IMR-90 (cell line): ENCODE measurements around the gene CDK5RAP2. TPM values are rescaled to one million over a fixed set of nuclear protein-coding genes. Genes with fewer than 3 reads are reported as not detected.

Experiments used
- ATAC-seq: fragments of 200-7000 bp; cut with Tn5 transposase; 2 replicates; pipeline ENCODE4 v1.9.1; 2020; ENCODE audit warnings: low read depth, mild to moderate bottlenecking, moderate library complexity
- BruUV-seq: library from RNA; stranded (reverse); fragments of 400-500 nt; replicated peaks from 2 replicates; lab custom pipeline; 2021; lab: Mats Ljungman, UMichigan
- CTCF ChIA-PET: fragments of 300-600 bp; formaldehyde crosslinking; extraction: SDS; loops from one replicate; lab custom pipeline; 2021; ENCODE audit warnings: antibody characterized with exemption; lab: Yijun Ruan, JAX
- POLR2A ChIA-PET: fragments of 300-600 bp; sonication (Branson Sonifier 250); formaldehyde crosslinking; loops from one replicate; lab custom pipeline; 2022; ENCODE audit warnings: antibody characterized with exemption; ENCODE audit not compliant: unreplicated experiment; lab: Charles Lee
- DNase-seq: peaks from one replicate; pipeline ENCODE4 v3.0.0; 2013
- H2AFZ ChIP-seq: replicated peaks from 2 replicates; pipeline ENCODE3; 2013; ENCODE audit warnings: low read length, mild to moderate bottlenecking; ENCODE audit not compliant: poor library complexity
- H2AK5ac ChIP-seq: 2 replicates; pipeline ENCODE4 v1.6.1; 2013; ENCODE audit warnings: low read depth, low read length, inconsistent platforms
- H2AK9ac ChIP-seq: replicated peaks from 2 replicates; pipeline ENCODE3; 2013; ENCODE audit warnings: mild to moderate bottlenecking, low read depth, low read length, moderate library complexity; ENCODE audit not compliant: poor library complexity
- H2BK120ac ChIP-seq: 2 replicates; pipeline ENCODE4 v1.6.1; 2013; ENCODE audit warnings: low read depth, low read length, inconsistent platforms
- H2BK15ac ChIP-seq: 3 replicates; pipeline ENCODE4 v1.6.1; 2013; ENCODE audit warnings: low read depth, low read length, inconsistent platforms
- H2BK20ac ChIP-seq: 2 replicates; pipeline ENCODE4 v1.6.1; 2013; ENCODE audit warnings: low read depth, mild to moderate bottlenecking, inconsistent platforms, low read length, moderate library complexity
- H2BK5ac ChIP-seq: 2 replicates; pipeline ENCODE4 v1.6.1; 2013; ENCODE audit warnings: mild to moderate bottlenecking, low read depth, low read length, inconsistent platforms; ENCODE audit not compliant: poor library complexity, severe bottlenecking
- H3K14ac ChIP-seq: replicated peaks from 2 replicates; pipeline ENCODE4 v1.6.1; 2013; ENCODE audit warnings: low read depth, low read length, inconsistent platforms
- H3K18ac ChIP-seq: 2 replicates; pipeline ENCODE4 v1.6.1; 2013; ENCODE audit warnings: low read depth, low read length, control low read depth
- H3K23ac ChIP-seq: 2 replicates; pipeline ENCODE4 v1.6.1; 2013; ENCODE audit warnings: low read depth, low read length, inconsistent platforms
- H3K27ac ChIP-seq: 2 replicates; pipeline ENCODE4 v1.5.1; 2013; ENCODE audit warnings: mild to moderate bottlenecking, control low read depth, low read length; ENCODE audit not compliant: insufficient read depth
- H3K27me3 ChIP-seq: 2 replicates; pipeline ENCODE4 v1.6.1; 2013; ENCODE audit warnings: low read length; ENCODE audit not compliant: control insufficient read depth, insufficient read depth
- H3K36me3 ChIP-seq: 2 replicates; pipeline ENCODE4 v1.6.1; 2013; ENCODE audit warnings: low read length, mixed read lengths; ENCODE audit not compliant: control insufficient read depth, insufficient read depth
- H3K4ac ChIP-seq: 2 replicates; pipeline ENCODE4 v1.6.1; 2013; ENCODE audit warnings: low read depth, low read length, inconsistent platforms
- H3K4me1 ChIP-seq: 2 replicates; pipeline ENCODE4 v1.6.1; 2013; ENCODE audit warnings: low read length, mixed read lengths; ENCODE audit not compliant: control insufficient read depth, insufficient read depth
- H3K4me2 ChIP-seq: 2 replicates; pipeline ENCODE4 v1.6.1; 2013; ENCODE audit warnings: low read depth, mild to moderate bottlenecking, control low read depth, low read length, moderate library complexity
- H3K4me3 ChIP-seq: 2 replicates; pipeline ENCODE4 v1.5.1; 2013; ENCODE audit warnings: low read depth, mild to moderate bottlenecking, control low read depth, low read length, moderate library complexity; ENCODE audit not compliant: insufficient read depth
- H3K56ac ChIP-seq: 2 replicates; pipeline ENCODE4 v1.6.1; 2013; ENCODE audit warnings: low read length, inconsistent platforms; ENCODE audit not compliant: insufficient read depth; ENCODE audit errors: extremely low read depth
- H3K79me1 ChIP-seq, 2 experiments: 2 replicates each; pipeline ENCODE4 v1.6.1; 2013; ENCODE audit warnings: low read length in 2 of 2, inconsistent platforms in 1 of 2, low read depth in 1 of 2
- H3K9ac ChIP-seq: 2 replicates; pipeline ENCODE4 v1.6.1; 2013; ENCODE audit warnings: low read depth, low read length, control low read depth
- H3K9me1 ChIP-seq: 2 replicates; pipeline ENCODE4 v1.6.1; 2013; ENCODE audit warnings: low read length, inconsistent platforms; ENCODE audit not compliant: insufficient read depth
- H3K9me3 ChIP-seq: 2 replicates; pipeline ENCODE4 v1.6.1; 2013; ENCODE audit warnings: low read length; ENCODE audit not compliant: control insufficient read depth, insufficient read depth
- H4K20me1 ChIP-seq: 2 replicates; pipeline ENCODE4 v1.6.1; 2013; ENCODE audit warnings: low read length, inconsistent platforms; ENCODE audit not compliant: insufficient read depth
- H4K5ac ChIP-seq: 2 replicates; pipeline ENCODE4 v1.6.1; 2013; ENCODE audit warnings: mild to moderate bottlenecking, low read depth, low read length, control low read depth
- H4K8ac ChIP-seq, 2 experiments: 2 replicates each; pipeline ENCODE4 v1.6.1; 2013; ENCODE audit warnings: low read depth in 2 of 2, low read length in 2 of 2, control low read depth in 1 of 2, inconsistent platforms in 1 of 2
- H4K91ac ChIP-seq: 2 replicates; pipeline ENCODE4 v1.6.1; 2013; ENCODE audit warnings: low read depth, low read length, inconsistent platforms; ENCODE audit not compliant: insufficient read depth
- BHLHE40 ChIP-seq: fragments of 150-350 bp; IDR thresholded peaks from 2 replicates; pipeline ENCODE4 v1.6.1; 2016; ENCODE audit warnings: mild to moderate bottlenecking, low read depth, low read length
- ELK1 ChIP-seq: fragments of 150-350 bp; IDR thresholded peaks from 2 replicates; pipeline ENCODE4 v1.6.1; 2016; ENCODE audit warnings: low read depth, mild to moderate bottlenecking, low read length, moderate library complexity, borderline replicate concordance
- MAFK ChIP-seq: IDR thresholded peaks from 2 replicates; pipeline ENCODE4 v1.6.1; 2012; ENCODE audit warnings: low read depth, low read length, improper control_type of control experiment
- USF2 ChIP-seq: fragments of 150-350 bp; IDR thresholded peaks from 2 replicates; pipeline ENCODE4 v1.6.1; 2017; ENCODE audit warnings: mild to moderate bottlenecking, antibody characterized with exemption, low read length, low read depth
- WGBS, 2 experiments: methylation state at CpG; one replicate each; pipeline versions ENCODE4 v1.1.5 to v1.1.7; 2013; ENCODE audit warnings: missing lambda C conversion rate in 2 of 2; ENCODE audit not compliant: insufficient read length in 1 of 2; ENCODE audit errors: extremely low coverage in 2 of 2; 5-methylcytosine and 5-hydroxymethylcytosine counted together
- dilution Hi-C: fragments of 300-500 bp; cut with HindIII; formaldehyde crosslinking; loops from one replicate; pipeline ENCODE4 v1.14.3; 2018; ENCODE audit warnings: low sequenced_read_pairs; ENCODE audit not compliant: unreplicated experiment
- in situ Hi-C: fragments of 300-500 bp; cut with MboI; formaldehyde crosslinking; loops from 3 replicates; pipeline ENCODE4 v1.14.3; 2019; ENCODE audit warnings: low sequenced_read_pairs, inconsistent platforms, mixed read lengths
- intact Hi-C: fragments of 100-400 bp; cut with micrococcal nuclease; formaldehyde crosslinking; loops from 2 replicates; pipeline ENCODE4 v1.10.0; 2022
- polyA plus RNA-seq, 3 experiments: library from polyadenylated mRNA; depleted of rRNA; stranded (reverse); fragments of >200 nt; gene quantifications; 2 replicates each; pipeline ENCODE4 v1.2.3, GENCODE V29; 2012; ENCODE audit warnings: low replicate concordance in 1 of 3
- total RNA-seq: library from RNA; depleted of rRNA; stranded (reverse); fragments of >200 nt; gene quantifications from 2 replicates; pipeline ENCODE4 v1.2.3, GENCODE V29; 2012
- TF ChIP-seq, protein P1 (sequence below): conservative IDR thresholded peaks from 2 replicates; pipeline ENCODE4 v1.5.1; 2012; ENCODE audit warnings: mild to moderate bottlenecking, low read depth, low read length, improper control_type of control experiment

CDK5RAP2 gene
- total and polyA plus RNA-seq, 2 of the 4 experiments (the other 2 are of a cell fraction) = 29.5 to 31.7 TPM

DNA sequence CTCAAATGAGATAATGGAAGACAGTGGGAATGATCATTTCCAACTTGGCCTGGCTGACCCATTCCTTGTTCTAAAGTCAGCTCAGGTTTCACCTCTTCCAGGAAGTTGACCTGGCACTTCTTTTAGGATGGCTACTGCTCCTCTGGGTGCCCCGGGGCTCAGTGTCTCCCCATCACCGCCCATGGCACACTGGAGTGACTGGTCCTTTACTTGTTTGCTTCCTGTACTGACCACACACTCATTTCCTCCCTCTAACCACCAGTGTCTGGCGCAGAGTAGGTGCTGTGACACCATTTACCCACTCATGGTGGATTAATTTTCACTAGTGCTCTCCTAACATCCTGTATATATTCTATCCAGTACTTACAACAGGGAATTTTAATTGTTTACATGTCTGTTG is 183.5 kb downstream of the CDK5RAP2 start:
- dilution Hi-C loops = no loop called here

More for the DNA sequence above, 183.5 kb downstream of the CDK5RAP2 start:
- Histone ChIP-seq H3K36me3 (peaks cover 21% of the 10 kb centered on the region), H2BK20ac (peak overlapping the region; percentile 88), H3K23ac (peak overlapping the region; percentile 60; the same call in 1 of the 2 replicates), H2AFZ (peak overlapping the region; percentile 10), H3K18ac (peak overlapping the region; percentile 32), H4K5ac (peak overlapping the region; percentile 17), H3K14ac (peak overlapping the region; percentile 91), H2BK120ac (peak overlapping the region; percentile 82), H3K9ac (no peak overlapping the region), H2AK9ac (peak overlapping the region; percentile 57), H2AK5ac (peak overlapping the region; percentile 81; the same call in 1 of the 2 replicates), H2BK5ac (peak overlapping the region; percentile 27), H3K4me3 (no peak overlapping the region), H4K91ac (peak overlapping the region; percentile 81), H3K4me2 (no peak overlapping the region), H4K20me1 (no peaks in the 10 kb centered on the region), H3K9me1 (peaks cover 37% of the 10 kb centered on the region), H3K56ac (peak overlapping the region; percentile 21; the same call in 1 of the 2 replicates), H3K4ac (peak overlapping the region; percentile 85), H3K79me1 (peaks cover 4 to 12% of the 10 kb centered on the region in 2 experiments; a peak in 3 of 4 replicates), H3K27ac (peak overlapping the region; percentile 12; the same call in 1 of the 2 replicates), H3K27me3 (no peaks in the 10 kb centered on the region), H4K8ac (peak overlapping the region; percentile 23 to 67; a peak in 3 of 4 replicates), H3K9me3 (no peaks in the 10 kb centered on the region), H3K4me1 (peaks cover 34% of the 10 kb centered on the region), H2BK15ac (peak overlapping the region; percentile 71; the same call in 2 of the 3 replicates)
- 100% methylated on average over 2 of the region's 3 CpGs; no CpG with 5 or more reads in 1 of the 2 experiments for WGBS, 2 experiments
- DNase-seq = no peak
- TF ChIP-seq ELK1 (no peak), MAFK (no peak), USF2 (no peak), BHLHE40 (no peak)
- TF ChIP-seq, protein P1, sequence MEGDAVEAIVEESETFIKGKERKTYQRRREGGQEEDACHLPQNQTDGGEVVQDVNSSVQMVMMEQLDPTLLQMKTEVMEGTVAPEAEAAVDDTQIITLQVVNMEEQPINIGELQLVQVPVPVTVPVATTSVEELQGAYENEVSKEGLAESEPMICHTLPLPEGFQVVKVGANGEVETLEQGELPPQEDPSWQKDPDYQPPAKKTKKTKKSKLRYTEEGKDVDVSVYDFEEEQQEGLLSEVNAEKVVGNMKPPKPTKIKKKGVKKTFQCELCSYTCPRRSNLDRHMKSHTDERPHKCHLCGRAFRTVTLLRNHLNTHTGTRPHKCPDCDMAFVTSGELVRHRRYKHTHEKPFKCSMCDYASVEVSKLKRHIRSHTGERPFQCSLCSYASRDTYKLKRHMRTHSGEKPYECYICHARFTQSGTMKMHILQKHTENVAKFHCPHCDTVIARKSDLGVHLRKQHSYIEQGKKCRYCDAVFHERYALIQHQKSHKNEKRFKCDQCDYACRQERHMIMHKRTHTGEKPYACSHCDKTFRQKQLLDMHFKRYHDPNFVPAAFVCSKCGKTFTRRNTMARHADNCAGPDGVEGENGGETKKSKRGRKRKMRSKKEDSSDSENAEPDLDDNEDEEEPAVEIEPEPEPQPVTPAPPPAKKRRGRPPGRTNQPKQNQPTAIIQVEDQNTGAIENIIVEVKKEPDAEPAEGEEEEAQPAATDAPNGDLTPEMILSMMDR = no peak
- ChIA-PET POLR2A (no interaction called here), CTCF (interaction anchor here (1.4 kb wide), 1 partner anchor 81 kb away, joined by 7 read pairs; no protein-coding TSS in a partner anchor)
- BruUV-seq = no TSS peak
- in situ Hi-C loops (no loop called here), intact Hi-C loops (loop anchor here (5.0 kb wide), 1 partner anchor 36 kb away; no protein-coding TSS in a partner anchor)
- ATAC-seq = no peak
